H9 (cell line): ENCODE data around the gene CACNA1I. TPM values are rescaled to one million over a fixed set of nuclear protein-coding genes. Genes with fewer than 3 reads are reported as not detected.

Experiments
- DNase-seq: peaks from one replicate; pipeline ENCODE4 v3.0.0-alpha.2; 2017
- H2AFZ ChIP-seq: one replicate; pipeline ENCODE4 v1.6.1; 2013; ENCODE audit warnings: mild to moderate bottlenecking, low read length, control low read depth, moderate library complexity
- H2AK5ac ChIP-seq: 2 replicates; pipeline ENCODE4 v1.6.1; 2013; ENCODE audit warnings: low read length, control low read depth, mixed read lengths; ENCODE audit not compliant: insufficient read length
- H2BK120ac ChIP-seq: one replicate; pipeline ENCODE4 v1.6.1; 2013; ENCODE audit warnings: low read depth, mild to moderate bottlenecking, low read length, control low read depth, inconsistent platforms; ENCODE audit not compliant: poor library complexity, severe bottlenecking
- H2BK12ac ChIP-seq: 2 replicates; pipeline ENCODE4 v1.6.1; 2013; ENCODE audit warnings: low read length, control low read depth, mixed read lengths, low read depth; ENCODE audit not compliant: insufficient read length
- H2BK15ac ChIP-seq: 2 replicates; pipeline ENCODE4 v1.6.1; 2013; ENCODE audit warnings: low read depth, low read length, control low read depth
- H2BK20ac ChIP-seq: one replicate; pipeline ENCODE4 v1.6.1; 2013; ENCODE audit warnings: low read depth, mild to moderate bottlenecking, low read length, control low read depth, inconsistent platforms; ENCODE audit not compliant: poor library complexity, severe bottlenecking
- H2BK5ac ChIP-seq: 2 replicates; pipeline ENCODE4 v1.6.1; 2013; ENCODE audit warnings: low read length, control low read depth, mixed read lengths; ENCODE audit not compliant: insufficient read length
- H3K14ac ChIP-seq: 2 replicates; pipeline ENCODE4 v1.6.1; 2013; ENCODE audit warnings: low read length, control low read depth; ENCODE audit not compliant: insufficient read depth
- H3K18ac ChIP-seq: 2 replicates; pipeline ENCODE4 v1.6.1; 2013; ENCODE audit warnings: low read depth, mild to moderate bottlenecking, mixed read lengths, low read length, control low read depth; ENCODE audit not compliant: insufficient read length
- H3K23ac ChIP-seq: 2 replicates; pipeline ENCODE4 v1.6.1; 2013; ENCODE audit warnings: low read length, control low read depth, mixed read lengths, low read depth; ENCODE audit not compliant: insufficient read length
- H3K23me2 ChIP-seq: 2 replicates; pipeline ENCODE4 v1.6.1; 2013; ENCODE audit warnings: low read depth, mild to moderate bottlenecking, mixed read lengths, low read length, control low read depth; ENCODE audit not compliant: insufficient read length, poor library complexity, severe bottlenecking
- H3K27ac ChIP-seq: 2 replicates; pipeline ENCODE4 v1.5.1; 2013; ENCODE audit warnings: low read length, control low read depth, mixed read lengths, low read depth; ENCODE audit not compliant: insufficient read length
- H3K27me3 ChIP-seq: 2 replicates; pipeline ENCODE4 v1.6.1; 2013; ENCODE audit warnings: low read length, control low read depth, inconsistent platforms; ENCODE audit not compliant: insufficient read depth
- H3K4ac ChIP-seq: 2 replicates; pipeline ENCODE4 v1.6.1; 2013; ENCODE audit warnings: low read depth, mild to moderate bottlenecking, control low read depth, inconsistent platforms, low read length, moderate library complexity
- H3K4me1 ChIP-seq: 2 replicates; pipeline ENCODE4 v1.6.1; 2013; ENCODE audit warnings: low read length, control low read depth, inconsistent platforms; ENCODE audit not compliant: insufficient read depth
- H3K4me2 ChIP-seq: 2 replicates; pipeline ENCODE4 v1.6.1; 2013; ENCODE audit warnings: low read length, control low read depth, mixed read lengths; ENCODE audit not compliant: insufficient read length, insufficient read depth
- H3K56ac ChIP-seq: 2 replicates; pipeline ENCODE4 v1.6.1; 2013; ENCODE audit warnings: low read depth, mild to moderate bottlenecking, mixed read lengths, low read length, control low read depth; ENCODE audit not compliant: insufficient read length
- H3K79me1 ChIP-seq: 2 replicates; pipeline ENCODE4 v1.6.1; 2013; ENCODE audit warnings: low read depth, mild to moderate bottlenecking, moderate library complexity, low read length, control low read depth, inconsistent platforms; ENCODE audit not compliant: insufficient read depth, poor library complexity, severe bottlenecking
- H3K79me2 ChIP-seq: 2 replicates; pipeline ENCODE4 v1.6.1; 2013; ENCODE audit warnings: low read length, control low read depth, inconsistent platforms; ENCODE audit not compliant: insufficient read depth
- H3K9ac ChIP-seq: 2 replicates; pipeline ENCODE4 v1.6.1; 2013; ENCODE audit warnings: low read length, control low read depth, mixed read lengths; ENCODE audit not compliant: insufficient read length; ENCODE audit errors: extremely low read depth
- H3K9me3 ChIP-seq: one replicate; pipeline ENCODE4 v1.6.1; 2013; ENCODE audit warnings: low read depth, low read length, inconsistent platforms; ENCODE audit not compliant: control insufficient read depth
- H3T11ph ChIP-seq: one replicate; pipeline ENCODE4 v1.6.1; 2013; ENCODE audit warnings: mild to moderate bottlenecking, low read length, control low read depth, inconsistent platforms
- H4K20me1 ChIP-seq: one replicate; pipeline ENCODE4 v1.6.1; 2013; ENCODE audit not compliant: control insufficient read depth, insufficient read length, insufficient read depth
- H4K5ac ChIP-seq: 2 replicates; pipeline ENCODE4 v1.6.1; 2013; ENCODE audit warnings: low read depth, mild to moderate bottlenecking, mixed read lengths, low read length, control low read depth; ENCODE audit not compliant: insufficient read length
- H4K8ac ChIP-seq: replicated peaks from 2 replicates; pipeline ENCODE4 v1.6.1; 2013; ENCODE audit warnings: low read length, control low read depth, mixed read lengths, low read depth; ENCODE audit not compliant: insufficient read length
- H4K91ac ChIP-seq: 2 replicates; pipeline ENCODE4 v1.6.1; 2013; ENCODE audit warnings: low read depth, mild to moderate bottlenecking, moderate library complexity, mixed read lengths, low read length, control low read depth; ENCODE audit not compliant: insufficient read length
- H3K27ac Mint-ChIP-seq, 3 experiments: 2 replicates in 2 of 3; 3 replicates in 1 of 3; pipeline ENCODE4 v1.8.0; 2020 to 2021; ENCODE audit warnings: mixed read lengths in 3 of 3, mild to moderate bottlenecking in 1 of 3, moderate library complexity in 1 of 3
- H3K27me3 Mint-ChIP-seq: 2 replicates; pipeline ENCODE4 v1.8.0; 2021; ENCODE audit warnings: low read depth, mild to moderate bottlenecking, moderate library complexity, mixed read lengths
- H3K36me3 Mint-ChIP-seq, 3 experiments: 2 replicates in 2 of 3; 3 replicates in 1 of 3; pipeline ENCODE4 v1.8.0; 2020 to 2021; ENCODE audit warnings: low read depth in 3 of 3, mixed read lengths in 3 of 3; ENCODE audit not compliant: insufficient read depth in 1 of 3
- H3K4me1 Mint-ChIP-seq, 2 experiments: 2 replicates each; pipeline ENCODE4 v1.8.0; 2020; ENCODE audit warnings: mixed read lengths in 2 of 2
- H3K4me3 Mint-ChIP-seq, 2 experiments: 2 replicates in 1 of 2; 3 replicates in 1 of 2; pipeline ENCODE4 v1.8.0; 2020 to 2021; ENCODE audit warnings: mild to moderate bottlenecking in 2 of 2, mixed read lengths in 2 of 2, moderate library complexity in 1 of 2
- H3K9me3 Mint-ChIP-seq, 2 experiments: 2 replicates in 1 of 2; 3 replicates in 1 of 2; pipeline ENCODE4 v1.8.0; 2020; ENCODE audit warnings: mild to moderate bottlenecking in 2 of 2, mixed read lengths in 2 of 2, moderate library complexity in 1 of 2
- WGBS: extraction: QIAGEN DNeasy Blood & Tissue Kit; methylation state at CpG from one replicate; pipeline ENCODE4 v1.1.7; 2013; ENCODE audit warnings: missing lambda C conversion rate, low lambda C conversion rate, mixed read lengths; ENCODE audit not compliant: insufficient read length; ENCODE audit errors: extremely low coverage; 5-methylcytosine and 5-hydroxymethylcytosine counted together
- total RNA-seq: library from RNA; stranded (reverse); gene quantifications from 2 replicates; pipeline ENCODE4 v1.2.1, GENCODE V29; 2021
- TF ChIP-seq, protein P1 (sequence below): fragments of 200-600 bp; sonication (generic); conservative IDR thresholded peaks from 3 replicates; pipeline ENCODE4 v1.8.0; 2021; ENCODE audit warnings: antibody characterized with exemption, mild to moderate bottlenecking

The CACNA1I gene
- total RNA-seq, 1 experiment from 2014 or later = 0.50 TPM

DNA sequence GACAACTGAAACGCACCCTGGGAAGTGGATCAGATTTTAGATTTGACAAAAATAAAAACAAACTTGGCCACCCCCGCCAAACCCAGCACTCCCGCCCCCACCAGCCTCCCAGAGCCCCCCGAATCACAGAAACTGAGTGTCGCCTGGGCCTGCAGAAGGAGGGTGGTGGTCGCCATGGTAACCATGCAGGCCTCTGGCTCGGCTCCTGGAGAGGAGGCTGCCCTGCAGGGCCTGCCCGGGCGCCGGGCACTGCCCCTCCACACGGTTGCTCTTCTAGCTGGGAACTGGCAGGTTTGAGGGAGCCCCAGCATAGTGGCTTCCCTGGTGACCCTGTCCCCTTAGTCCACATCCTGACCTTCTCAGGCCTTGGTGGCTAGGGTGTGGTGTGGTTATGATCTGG, 19.3 kb downstream of the CACNA1I start:
- H2AFZ ChIP-seq = no peak overlapping the region
- H2AK5ac ChIP-seq = no peak overlapping the region
- no peaks in the 10 kb centered on the region for H3K27me3 ChIP-seq
- Mint-ChIP-seq H3K4me1 (peaks cover 2 to 19% of the 10 kb centered on the region in 2 experiments; a peak in 3 of 4 replicates), H3K9me3 (no peaks in the 10 kb centered on the region; a peak in 1 of 5 replicates), H3K36me3 (no peaks in the 10 kb centered on the region), H3K4me3 (no peak overlapping the region), H3K27me3 (peaks cover 8% of the 10 kb centered on the region), H3K27ac (no peak overlapping the region)
- no peaks in the 10 kb centered on the region for H3K4me1 ChIP-seq
- no peak overlapping the region for H4K8ac ChIP-seq
- no peak overlapping the region for H2BK5ac ChIP-seq
- no peak overlapping the region for H3K27ac ChIP-seq
- peaks cover 2% of the 10 kb centered on the region for H3K23me2 ChIP-seq
- H4K5ac ChIP-seq = no peak overlapping the region
- no peak for DNase-seq
- no peak overlapping the region for H3K23ac ChIP-seq
- TF ChIP-seq, protein P1, sequence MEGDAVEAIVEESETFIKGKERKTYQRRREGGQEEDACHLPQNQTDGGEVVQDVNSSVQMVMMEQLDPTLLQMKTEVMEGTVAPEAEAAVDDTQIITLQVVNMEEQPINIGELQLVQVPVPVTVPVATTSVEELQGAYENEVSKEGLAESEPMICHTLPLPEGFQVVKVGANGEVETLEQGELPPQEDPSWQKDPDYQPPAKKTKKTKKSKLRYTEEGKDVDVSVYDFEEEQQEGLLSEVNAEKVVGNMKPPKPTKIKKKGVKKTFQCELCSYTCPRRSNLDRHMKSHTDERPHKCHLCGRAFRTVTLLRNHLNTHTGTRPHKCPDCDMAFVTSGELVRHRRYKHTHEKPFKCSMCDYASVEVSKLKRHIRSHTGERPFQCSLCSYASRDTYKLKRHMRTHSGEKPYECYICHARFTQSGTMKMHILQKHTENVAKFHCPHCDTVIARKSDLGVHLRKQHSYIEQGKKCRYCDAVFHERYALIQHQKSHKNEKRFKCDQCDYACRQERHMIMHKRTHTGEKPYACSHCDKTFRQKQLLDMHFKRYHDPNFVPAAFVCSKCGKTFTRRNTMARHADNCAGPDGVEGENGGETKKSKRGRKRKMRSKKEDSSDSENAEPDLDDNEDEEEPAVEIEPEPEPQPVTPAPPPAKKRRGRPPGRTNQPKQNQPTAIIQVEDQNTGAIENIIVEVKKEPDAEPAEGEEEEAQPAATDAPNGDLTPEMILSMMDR = no peak
- H3K4me2 ChIP-seq = no peak overlapping the region
- no peak overlapping the region for H3K18ac ChIP-seq
- no peak overlapping the region for H3K9ac ChIP-seq
- H3K79me2 ChIP-seq = no peaks in the 10 kb centered on the region
- no peaks in the 10 kb centered on the region for H4K20me1 ChIP-seq
- no peaks in the 10 kb centered on the region for H3K79me1 ChIP-seq
- H3T11ph ChIP-seq = no peak overlapping the region
- no peak overlapping the region for H2BK20ac ChIP-seq
- no peak overlapping the region for H2BK120ac ChIP-seq
- no peak overlapping the region for H4K91ac ChIP-seq
- no peak overlapping the region for H2BK15ac ChIP-seq
- no CpG with 5 or more reads among the region's 11 CpGs for WGBS
- peak overlapping the region; percentile 32; the same call in 1 of the 2 replicates for H3K14ac ChIP-seq
- H3K9me3 ChIP-seq = no peaks in the 10 kb centered on the region
- H2BK12ac ChIP-seq = no peak overlapping the region
- no peak overlapping the region for H3K56ac ChIP-seq
- no peak overlapping the region for H3K4ac ChIP-seq
